Activated T-cell treated with anti-CD3 and anti-CD28 coated beads, Interleukin-2, amount 50 U/mL, for 4 hours (primary cell): ENCODE data around the gene UBE2N. TPM values are rescaled to one million over a fixed set of nuclear protein-coding genes. Genes with fewer than 3 reads are reported as not detected.

Source experiments
- ATAC-seq, 2 donors: fragments of 200-7000 bp; cut with Tn5 transposase; one replicate each; pipeline ENCODE4 v1.10.0; 2021
- DNase-seq: peaks from one replicate; pipeline ENCODE4 v3.0.0-alpha.2; 2020
- H3K27me3 Mint-ChIP-seq: one replicate; pipeline ENCODE4 v1.8.0; 2021; ENCODE audit warnings: low read depth, mixed read lengths
- H3K36me3 Mint-ChIP-seq: one replicate; pipeline ENCODE4 v1.8.0; 2022; ENCODE audit warnings: mixed read lengths; ENCODE audit not compliant: insufficient read depth
- H3K4me1 Mint-ChIP-seq: one replicate; pipeline ENCODE4 v1.8.0; 2021; ENCODE audit warnings: low read depth, mixed read lengths
- H3K4me3 Mint-ChIP-seq: one replicate; pipeline ENCODE4 v1.8.0; 2021; ENCODE audit warnings: mild to moderate bottlenecking, moderate library complexity, mixed read lengths
- H3K9me3 Mint-ChIP-seq: one replicate; pipeline ENCODE4 v1.8.0; 2021; ENCODE audit warnings: mixed read lengths
- total RNA-seq, 3 donors: library from RNA; stranded (reverse); gene quantifications; one replicate each; pipeline ENCODE4 v1.2.1, GENCODE V29; 2021

Gene UBE2N
- total RNA-seq, 3 donors from 2014 or later: 237 to 241 (median 237) TPM

- Mint-ChIP-seq H3K4me3 (no peak overlapping the region), H3K4me1 (no peaks in the 10 kb centered on the region), H3K27me3 (peaks cover 1% of the 10 kb centered on the region), H3K9me3 (no peaks in the 10 kb centered on the region), H3K36me3 (no peaks in the 10 kb centered on the region)
- DNase-seq: no peak
- ATAC-seq: no peak
Observed at GRCh38 chr12:93459097-93459496, 17.4 kb upstream of the UBE2N start.

DNA sequence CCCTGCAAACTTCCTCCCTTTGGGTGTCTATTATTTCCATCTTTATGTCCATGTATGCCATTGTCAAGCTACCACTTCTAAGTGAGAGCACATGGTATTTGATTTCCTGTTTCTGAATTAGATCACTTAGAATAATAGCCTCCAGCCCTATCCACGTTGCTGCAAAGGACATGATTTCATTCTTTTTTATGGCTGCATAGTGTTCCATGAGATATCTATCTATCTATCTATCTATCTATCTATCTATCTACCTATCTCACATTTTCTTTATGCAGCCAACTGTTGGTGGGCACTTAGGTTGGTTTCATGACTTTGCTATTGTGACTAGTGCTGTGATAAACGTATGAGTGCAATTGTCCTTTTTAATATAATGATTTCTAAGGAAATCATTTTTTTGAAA, 14.3 kb upstream of the UBE2N start:
- DNase-seq (no peak), ATAC-seq (no peak)
- Mint-ChIP-seq H3K4me1 (no peaks in the 10 kb centered on the region), H3K27me3 (peaks cover 1% of the 10 kb centered on the region), H3K36me3 (no peaks in the 10 kb centered on the region), H3K4me3 (no peak overlapping the region), H3K9me3 (no peaks in the 10 kb centered on the region)

DNA sequence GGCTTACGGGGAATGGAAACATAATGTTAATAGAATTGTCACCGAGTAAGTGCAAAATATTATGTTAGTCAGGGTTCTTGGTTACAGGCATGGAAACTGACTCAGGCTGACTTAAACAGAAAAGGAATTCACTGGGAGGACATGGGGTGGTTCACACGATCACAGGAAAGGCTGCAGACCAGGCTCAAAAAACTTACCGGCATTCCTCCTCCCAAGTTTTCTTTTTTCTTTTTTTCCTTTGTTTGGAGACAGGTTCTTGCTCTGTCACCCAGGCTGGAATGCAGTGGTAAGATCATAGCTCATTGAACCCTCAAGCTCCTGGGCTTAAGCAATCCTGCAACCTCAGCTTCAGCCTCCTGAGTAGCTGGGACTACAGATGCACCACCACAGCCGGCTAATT, 11.9 kb upstream of the UBE2N start:
- ATAC-seq (no peak), DNase-seq (no peak)
- no peak overlapping the region for H3K4me3 Mint-ChIP-seq
- peaks cover 1% of the 10 kb centered on the region for H3K27me3 Mint-ChIP-seq
- H3K9me3 Mint-ChIP-seq: no peaks in the 10 kb centered on the region
- no peaks in the 10 kb centered on the region for H3K36me3 Mint-ChIP-seq
- H3K4me1 Mint-ChIP-seq: peaks cover 9% of the 10 kb centered on the region

DNA sequence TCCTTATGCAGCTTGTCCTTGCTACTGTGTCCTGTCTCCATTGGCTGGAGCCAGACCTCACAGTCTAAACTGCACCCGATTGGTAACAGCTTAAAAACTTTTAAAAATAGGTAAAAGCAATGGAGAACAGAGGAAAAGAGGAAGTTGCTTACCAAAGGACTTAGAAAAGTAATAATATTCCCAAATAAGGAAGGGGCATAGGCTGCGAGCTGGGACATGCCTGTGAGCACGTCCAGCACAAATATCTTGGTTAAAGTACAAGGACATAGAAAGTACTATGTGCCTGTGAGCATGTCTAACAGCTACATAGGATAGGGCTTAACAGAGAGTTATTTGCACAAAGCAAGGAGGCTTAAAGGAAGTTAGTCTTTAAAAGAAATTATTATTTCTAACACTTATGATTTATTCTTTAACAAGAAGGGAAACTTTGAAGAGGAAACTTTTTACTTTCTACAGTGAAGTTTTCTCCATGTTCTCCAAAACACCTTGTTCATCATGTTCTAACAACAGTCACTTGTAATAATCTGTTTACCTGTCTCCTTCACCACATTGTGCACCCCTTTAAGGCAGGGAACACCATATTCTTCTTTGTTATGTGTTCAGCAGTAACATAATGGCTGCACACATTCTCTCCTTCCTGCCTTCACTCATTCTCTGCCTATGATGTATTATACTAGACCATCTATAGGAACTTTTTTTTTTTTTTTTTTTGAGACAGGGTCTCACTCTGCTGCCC, 9.8 kb upstream of the UBE2N start:
- ATAC-seq: no peak
- peaks cover 1% of the 10 kb centered on the region for H3K27me3 Mint-ChIP-seq

DNA sequence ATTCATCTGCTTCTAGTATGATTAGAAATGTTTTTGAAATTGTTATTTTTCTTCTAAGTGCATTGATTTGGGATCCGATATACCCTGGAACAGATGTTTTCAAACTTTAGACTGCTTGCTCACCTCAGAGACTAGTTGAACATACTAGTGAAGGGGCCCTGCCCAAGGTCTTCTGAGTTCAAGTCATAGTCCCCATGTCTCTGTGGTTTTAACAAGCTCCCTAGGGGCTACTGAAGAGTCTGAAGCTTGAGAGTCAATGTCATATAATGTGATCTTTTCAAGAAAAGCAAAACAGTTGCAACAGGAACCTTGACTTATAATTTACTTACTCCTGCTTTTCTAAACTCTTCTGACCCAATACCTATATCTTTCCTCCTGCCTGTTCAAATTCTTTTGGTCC, 7.5 kb upstream of the UBE2N start:
- DNase-seq (no peak), ATAC-seq (no peak)
- Mint-ChIP-seq H3K36me3 (no peaks in the 10 kb centered on the region), H3K9me3 (no peaks in the 10 kb centered on the region), H3K4me1 (peaks cover 21% of the 10 kb centered on the region), H3K27me3 (no peaks in the 10 kb centered on the region), H3K4me3 (no peak overlapping the region)

More for the DNA sequence above, 9.8 kb upstream of the UBE2N start:
- peaks cover 21% of the 10 kb centered on the region for H3K4me1 Mint-ChIP-seq
- H3K36me3 Mint-ChIP-seq: no peaks in the 10 kb centered on the region
- no peak for DNase-seq
- H3K4me3 Mint-ChIP-seq: no peak overlapping the region
- H3K9me3 Mint-ChIP-seq: no peaks in the 10 kb centered on the region

DNA sequence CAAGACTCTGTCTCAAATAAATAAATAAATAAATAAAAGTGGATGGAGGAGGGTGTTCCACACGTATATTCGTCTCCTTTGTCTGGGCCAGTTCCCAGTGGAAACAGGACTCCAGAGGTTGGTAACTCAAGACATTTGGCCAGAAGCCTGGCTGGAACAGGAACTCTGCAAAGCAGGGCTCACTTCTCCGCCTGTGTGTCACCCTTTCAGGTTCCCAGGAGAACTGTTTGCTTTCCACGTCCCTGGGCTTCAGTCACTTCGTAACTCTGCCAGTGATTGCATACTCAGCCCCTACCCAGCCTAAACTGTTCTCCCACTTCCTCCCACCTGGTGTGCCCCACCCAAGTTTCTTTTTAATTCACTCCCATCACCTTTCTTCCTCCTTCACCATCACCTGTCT, 7.0 kb upstream of the UBE2N start:
- Mint-ChIP-seq H3K9me3 (no peaks in the 10 kb centered on the region), H3K27me3 (no peaks in the 10 kb centered on the region), H3K4me1 (peaks cover 21% of the 10 kb centered on the region), H3K36me3 (no peaks in the 10 kb centered on the region), H3K4me3 (no peak overlapping the region)
- DNase-seq (no peak), ATAC-seq (no peak)

DNA sequence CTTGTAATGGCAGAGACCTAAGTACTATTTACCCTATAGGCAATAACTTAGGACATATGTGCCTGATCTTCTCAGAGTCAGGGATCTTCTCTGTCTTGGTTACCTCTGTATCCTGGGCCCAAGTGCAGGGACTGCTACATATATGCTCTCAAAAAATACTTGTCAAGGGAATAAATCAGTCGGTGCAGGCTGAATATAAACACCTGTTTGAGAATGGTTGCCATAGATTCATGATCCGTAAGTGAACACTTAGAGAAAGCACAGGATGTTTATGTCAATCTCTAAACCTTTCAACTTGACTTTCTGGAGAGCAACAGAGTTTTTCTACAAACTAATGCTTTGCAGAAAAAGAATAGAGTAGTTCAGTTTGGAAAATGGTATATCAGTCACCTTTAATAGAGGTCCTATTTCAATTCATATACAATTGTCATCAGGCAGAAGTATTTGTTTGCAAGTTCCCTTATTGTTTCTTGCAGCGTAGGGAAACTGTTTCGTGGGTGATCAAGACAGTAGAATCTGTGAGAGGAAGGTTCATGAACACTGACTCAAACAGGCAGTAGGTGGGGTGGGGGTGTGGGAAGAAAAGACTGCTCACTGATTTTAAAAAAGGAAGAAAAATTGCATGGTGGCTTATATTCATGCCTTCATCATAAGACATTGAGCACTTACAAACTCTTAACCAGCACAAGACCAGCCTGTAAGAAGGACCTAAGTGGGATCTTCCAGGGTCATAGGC, 6.0 kb upstream of the UBE2N start:
- Mint-ChIP-seq H3K4me1 (peaks cover 28% of the 10 kb centered on the region), H3K27me3 (no peaks in the 10 kb centered on the region), H3K9me3 (no peaks in the 10 kb centered on the region), H3K36me3 (no peaks in the 10 kb centered on the region), H3K4me3 (peak overlapping the region; percentile 22)
- ATAC-seq: peak; percentile 72 to 73
- no peak for DNase-seq

DNA sequence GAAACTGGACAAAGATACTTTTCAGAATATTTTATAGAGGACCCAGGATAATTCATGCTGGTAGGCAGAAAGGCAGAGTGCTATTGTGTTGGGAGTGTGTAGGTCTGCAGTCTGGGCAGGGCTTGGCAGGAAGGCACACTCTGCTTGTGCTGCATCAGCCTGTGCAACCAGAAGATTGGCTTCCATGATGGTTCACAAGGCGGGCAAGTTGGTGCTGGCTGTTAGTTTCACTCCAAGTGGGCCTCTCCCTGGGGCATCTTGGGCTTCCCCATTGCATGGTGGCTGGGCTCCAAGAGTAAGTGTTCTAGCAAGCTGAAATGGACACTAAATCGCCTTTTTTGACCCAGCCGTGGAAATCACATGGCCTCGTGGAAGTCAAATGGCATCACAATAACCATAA, 1.8 kb upstream of the UBE2N start:
- ATAC-seq (no peak), DNase-seq (no peak)
- Mint-ChIP-seq H3K9me3 (no peaks in the 10 kb centered on the region), H3K4me3 (no peak overlapping the region), H3K36me3 (peaks cover 1% of the 10 kb centered on the region), H3K4me1 (peaks cover 45% of the 10 kb centered on the region), H3K27me3 (no peaks in the 10 kb centered on the region)

DNA sequence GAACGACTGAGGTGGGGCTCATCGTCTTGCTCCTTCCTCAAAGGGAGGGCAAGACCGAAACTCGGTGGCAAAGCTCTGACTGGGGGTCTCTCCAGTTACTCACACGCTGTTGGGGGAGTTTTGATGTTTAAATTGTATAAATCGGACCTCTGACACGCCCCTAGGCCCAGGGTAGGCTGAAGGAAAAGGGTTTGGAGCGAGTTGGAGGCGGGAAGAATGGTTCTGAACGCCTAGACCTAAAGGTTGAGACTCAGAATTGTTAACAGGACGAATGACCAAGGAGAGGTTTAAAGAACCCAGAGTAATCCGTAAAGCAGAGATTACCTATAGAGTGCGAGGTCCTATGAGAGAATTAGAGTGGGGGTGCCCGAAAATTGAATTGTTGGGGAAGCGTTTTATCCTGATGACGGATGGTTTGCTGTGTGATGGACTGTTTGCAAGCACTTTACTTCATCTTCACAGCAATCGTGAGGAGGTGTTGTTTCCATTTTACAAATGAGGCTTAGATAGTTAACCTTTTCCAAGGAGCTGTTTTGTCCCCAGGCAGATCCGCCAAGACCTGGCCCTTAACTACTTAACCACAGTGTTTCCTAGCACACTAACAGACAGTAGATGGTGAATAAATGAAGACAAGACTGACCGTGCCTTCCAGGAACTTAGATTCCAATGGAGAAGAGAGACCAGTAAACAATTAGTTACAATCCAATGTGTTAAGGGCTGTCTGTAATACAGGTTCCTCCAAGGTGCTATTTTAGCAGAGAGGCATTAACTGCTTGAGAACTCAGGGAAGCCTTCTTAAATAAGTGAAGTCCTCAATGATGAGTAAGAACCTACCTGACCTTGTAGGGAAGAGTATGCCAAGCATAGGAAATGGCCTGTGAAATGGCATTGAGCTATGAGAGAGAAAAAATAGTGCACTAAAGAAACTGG, 929 bp upstream of the UBE2N start:
- Mint-ChIP-seq H3K4me3 (peak overlapping the region; percentile 92), H3K36me3 (peaks cover 5% of the 10 kb centered on the region), H3K27me3 (no peaks in the 10 kb centered on the region), H3K4me1 (peaks cover 47% of the 10 kb centered on the region), H3K9me3 (no peaks in the 10 kb centered on the region)
- DNase-seq: no peak
- ATAC-seq: no peak

GRCh38 chr12:93441081-93441616, 598 bp downstream of the UBE2N start:
- H3K27me3 Mint-ChIP-seq: no peaks in the 10 kb centered on the region
- H3K9me3 Mint-ChIP-seq: no peaks in the 10 kb centered on the region
- peak; percentile 10 for DNase-seq
- peaks cover 56% of the 10 kb centered on the region for H3K4me1 Mint-ChIP-seq
- peak; percentile 4 to 6 for ATAC-seq
- H3K4me3 Mint-ChIP-seq: peak overlapping the region; percentile 98
- H3K36me3 Mint-ChIP-seq: peaks cover 5% of the 10 kb centered on the region

DNA sequence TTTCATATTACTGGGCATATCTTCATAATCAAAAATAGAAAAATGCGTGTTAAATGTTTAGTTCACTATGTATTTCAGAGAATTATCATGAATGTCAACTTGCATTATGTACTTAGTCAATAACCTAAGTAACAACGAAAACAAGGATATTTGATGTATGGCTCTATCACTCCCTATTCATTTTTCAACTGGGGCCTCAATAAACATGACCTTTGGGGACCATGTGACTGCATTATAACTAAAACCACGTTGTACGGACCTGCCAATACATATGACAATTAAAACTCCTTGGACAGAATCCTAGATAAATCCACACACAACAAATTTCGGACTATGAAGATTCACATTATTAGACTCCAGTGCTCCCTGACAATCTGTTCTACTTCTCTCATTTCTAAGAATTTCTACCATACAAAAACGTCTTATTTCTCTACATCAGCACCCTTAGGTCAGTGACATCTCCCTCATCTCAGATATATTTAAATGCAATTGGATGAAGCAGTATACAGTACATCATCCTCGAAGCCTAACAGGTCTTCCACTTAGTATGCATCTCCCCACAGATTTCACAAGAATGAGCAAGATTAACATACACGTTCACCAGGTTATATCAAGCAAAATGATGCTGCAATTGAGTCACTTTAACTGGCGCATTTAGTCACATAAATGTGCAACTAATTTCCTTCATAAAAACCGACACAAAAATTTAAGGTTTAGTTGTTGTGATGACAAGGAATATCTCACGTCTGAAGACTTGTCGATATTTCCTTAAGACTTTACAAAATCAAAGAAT, 1.5 kb downstream of the UBE2N start:
- Mint-ChIP-seq H3K4me1 (peaks cover 64% of the 10 kb centered on the region), H3K36me3 (peaks cover 5% of the 10 kb centered on the region), H3K27me3 (no peaks in the 10 kb centered on the region), H3K4me3 (peak overlapping the region; percentile 98), H3K9me3 (no peaks in the 10 kb centered on the region)
- ATAC-seq: no peak
- DNase-seq: no peak

- Mint-ChIP-seq H3K4me1 (peaks cover 79% of the 10 kb centered on the region), H3K4me3 (peak overlapping the region; percentile 78), H3K9me3 (no peaks in the 10 kb centered on the region), H3K27me3 (no peaks in the 10 kb centered on the region), H3K36me3 (peaks cover 5% of the 10 kb centered on the region)
- DNase-seq (no peak), ATAC-seq (no peak)
Observed at GRCh38 chr12:93438266-93439050, 3.3 kb downstream of the UBE2N start.

GRCh38 chr12:93434256-93434865, 7.4 kb downstream of the UBE2N start:
- Mint-ChIP-seq H3K4me3 (no peak overlapping the region), H3K36me3 (peaks cover 11% of the 10 kb centered on the region), H3K4me1 (peaks cover 83% of the 10 kb centered on the region), H3K27me3 (no peaks in the 10 kb centered on the region), H3K9me3 (no peaks in the 10 kb centered on the region)
- ATAC-seq: no peak
- no peak for DNase-seq
